Esophagus squamous epithelium (tissue), 5 donors: ENCODE measurements around the gene CEP112. TPM values are rescaled to one million over a fixed set of nuclear protein-coding genes. Genes with fewer than 3 reads are reported as not detected.

Experiments used
- DNase-seq: peaks from one replicate; lab custom pipeline; 2025; lab: John Stamatoyannopoulos, UW
- H3K27ac ChIP-seq, 4 donors: fragments of 200-600 bp; sonication (generic); one replicate each; pipeline ENCODE4 v1.5.1; 2016 to 2019; ENCODE audit warnings: mild to moderate bottlenecking in 1 of 4
- H3K27me3 ChIP-seq, 4 donors: fragments of 200-600 bp; sonication (generic); 1 replicate in 3 of 4; 2 replicates in 1 of 4; pipeline versions ENCODE4 v1.5.1 to v1.6.0; 2017 to 2021; ENCODE audit warnings: antibody characterized with exemption in 1 of 4
- H3K36me3 ChIP-seq, 3 donors: fragments of 200-600 bp; sonication (generic); one replicate each; pipeline ENCODE4 v1.5.1; 2016 to 2019
- H3K4me1 ChIP-seq, 3 donors: fragments of 200-600 bp; sonication (generic); one replicate each; pipeline ENCODE4 v1.5.1; 2017 to 2019
- H3K4me3 ChIP-seq, 4 donors: fragments of 200-600 bp; sonication (generic); 1 replicate in 3 of 4; 2 replicates in 1 of 4; pipeline ENCODE4 v1.5.1; 2016 to 2019; ENCODE audit warnings: mild to moderate bottlenecking in 2 of 4, moderate library complexity in 1 of 4
- H3K9me3 ChIP-seq, 3 donors: fragments of 200-600 bp; sonication (generic); one replicate each; pipeline ENCODE4 v1.5.1; 2016 to 2019
- POLR2A ChIP-seq, 4 donors: fragments of 450-650 bp; IDR thresholded peaks; one replicate each; pipeline ENCODE4 v1.6.1; 2017; ENCODE audit warnings: antibody characterized with exemption in 4 of 4, mild to moderate bottlenecking in 4 of 4, moderate library complexity in 3 of 4
- WGBS, 2 donors: methylation state at CpG; one replicate each; pipeline ENCODE4 v1.1.5; 2018; 5-methylcytosine and 5-hydroxymethylcytosine counted together
- intact Hi-C: fragments of 100-400 bp; cut with DNase I; formaldehyde crosslinking; loops from one replicate; pipeline ENCODE4 v1.15.0; 2022
- total RNA-seq, 4 donors: library from RNA; depleted of rRNA; stranded (reverse); fragments of >200 nt; gene quantifications; one replicate each; pipeline ENCODE4 v1.1.0, GENCODE V29; 2016
- TF ChIP-seq, protein P1 (sequence below), 6 experiments: fragments of 450-650 bp in 4 of 6; fragments of 200-600 bp in 2 of 6; sonication (generic) in 2 of 6; IDR thresholded peaks; one replicate each; pipeline ENCODE4 v1.5.1; 2016 to 2019; ENCODE audit warnings: antibody characterized with exemption in 6 of 6, mild to moderate bottlenecking in 4 of 6, moderate library complexity in 4 of 6
- donor health status: DM: yes; HTN: yes; CAD: no.

The CEP112 gene
- total RNA-seq, 4 donors from 2014 or later = 2.5 to 10.9 (median 6.4) TPM

DNA sequence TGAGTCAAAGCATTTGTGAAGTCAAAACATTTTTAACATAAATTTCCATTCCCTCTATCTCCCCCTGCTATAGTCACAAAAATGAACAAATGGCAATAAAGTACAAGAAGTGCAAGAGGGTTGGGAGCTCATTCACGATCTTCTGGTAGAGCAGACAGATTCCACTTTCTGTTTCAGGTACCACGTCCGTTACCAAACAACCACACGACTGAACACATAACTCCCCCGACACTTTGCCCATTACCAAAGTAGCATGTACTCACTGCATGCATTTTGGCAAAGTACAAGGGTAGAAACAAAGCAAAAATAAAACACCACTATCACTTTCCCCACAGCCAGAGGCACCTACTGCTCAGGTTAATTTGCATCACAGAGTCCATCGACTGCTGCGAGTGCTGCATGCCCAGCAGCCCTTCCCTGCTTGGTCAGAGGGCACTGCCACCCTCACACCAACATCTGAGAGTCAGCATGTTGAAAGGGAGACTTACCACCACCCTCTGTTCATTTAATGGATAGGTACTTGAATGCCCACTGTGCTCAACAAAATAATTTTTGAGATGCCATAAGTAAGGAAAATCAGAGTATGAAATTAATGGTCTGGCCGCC is 480.2 kb downstream of the CEP112 start:
- no peaks in the 10 kb centered on the region for H3K4me1 ChIP-seq
- 83 to 90% methylated on average over 8 of the region's 8 CpGs for WGBS, 2 donors
- H3K36me3 ChIP-seq = no peaks in the 10 kb centered on the region
- no peak overlapping the region for H3K4me3 ChIP-seq
- TF ChIP-seq, protein P1, sequence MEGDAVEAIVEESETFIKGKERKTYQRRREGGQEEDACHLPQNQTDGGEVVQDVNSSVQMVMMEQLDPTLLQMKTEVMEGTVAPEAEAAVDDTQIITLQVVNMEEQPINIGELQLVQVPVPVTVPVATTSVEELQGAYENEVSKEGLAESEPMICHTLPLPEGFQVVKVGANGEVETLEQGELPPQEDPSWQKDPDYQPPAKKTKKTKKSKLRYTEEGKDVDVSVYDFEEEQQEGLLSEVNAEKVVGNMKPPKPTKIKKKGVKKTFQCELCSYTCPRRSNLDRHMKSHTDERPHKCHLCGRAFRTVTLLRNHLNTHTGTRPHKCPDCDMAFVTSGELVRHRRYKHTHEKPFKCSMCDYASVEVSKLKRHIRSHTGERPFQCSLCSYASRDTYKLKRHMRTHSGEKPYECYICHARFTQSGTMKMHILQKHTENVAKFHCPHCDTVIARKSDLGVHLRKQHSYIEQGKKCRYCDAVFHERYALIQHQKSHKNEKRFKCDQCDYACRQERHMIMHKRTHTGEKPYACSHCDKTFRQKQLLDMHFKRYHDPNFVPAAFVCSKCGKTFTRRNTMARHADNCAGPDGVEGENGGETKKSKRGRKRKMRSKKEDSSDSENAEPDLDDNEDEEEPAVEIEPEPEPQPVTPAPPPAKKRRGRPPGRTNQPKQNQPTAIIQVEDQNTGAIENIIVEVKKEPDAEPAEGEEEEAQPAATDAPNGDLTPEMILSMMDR (IDR thresholded peaks at IDR 0.05) = no peak
- no peak for TF ChIP-seq POLR2A (IDR thresholded peaks at IDR 0.05)
- no peaks in the 10 kb centered on the region for H3K9me3 ChIP-seq
- intact Hi-C loops = no loop called here
- no peaks in the 10 kb centered on the region for H3K27me3 ChIP-seq
- H3K27ac ChIP-seq = no peak overlapping the region
- DNase-seq = no peak

DNA sequence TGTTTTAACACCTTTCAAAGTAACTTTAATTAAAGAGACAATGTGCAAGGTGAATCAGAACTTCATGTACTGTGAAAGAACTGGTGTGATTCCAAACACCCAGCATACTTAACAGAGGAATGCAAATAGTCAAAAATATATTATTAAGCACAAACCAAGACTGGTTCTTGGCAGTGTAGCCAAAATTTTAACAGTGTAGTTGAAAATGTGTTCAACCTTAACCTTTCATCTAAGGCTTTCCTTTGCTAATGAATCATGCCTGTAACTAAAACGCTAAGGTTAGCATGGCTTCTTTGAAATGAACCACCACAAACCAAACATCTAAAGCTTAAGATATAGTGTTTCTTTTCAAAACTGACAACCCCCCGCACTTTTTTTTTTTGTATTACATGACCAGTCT is 484.2 kb downstream of the CEP112 start:
- no peak for DNase-seq
- no peaks in the 10 kb centered on the region for H3K27me3 ChIP-seq
- H3K9me3 ChIP-seq = no peaks in the 10 kb centered on the region
- H3K36me3 ChIP-seq = no peaks in the 10 kb centered on the region
- H3K4me3 ChIP-seq = no peak overlapping the region
- 26 to 59% methylated on average over 2 of the region's 2 CpGs for WGBS, 2 donors
- intact Hi-C loops = no loop called here
- H3K27ac ChIP-seq = no peak overlapping the region
- H3K4me1 ChIP-seq = no peaks in the 10 kb centered on the region
- TF ChIP-seq POLR2A (IDR thresholded peaks at IDR 0.05) = no peak
- TF ChIP-seq, protein P1 (IDR thresholded peaks at IDR 0.05) = no peak

GRCh38 chr17:65704731-65705130 is 487.2 kb downstream of the CEP112 start:
- H3K4me3 ChIP-seq = no peak overlapping the region
- H3K36me3 ChIP-seq = no peaks in the 10 kb centered on the region
- no peaks in the 10 kb centered on the region for H3K27me3 ChIP-seq
- no peak overlapping the region for H3K27ac ChIP-seq
- H3K9me3 ChIP-seq = no peaks in the 10 kb centered on the region
- intact Hi-C loops = no loop called here
- TF ChIP-seq, protein P1 (IDR thresholded peaks at IDR 0.05) = no peak
- TF ChIP-seq POLR2A (IDR thresholded peaks at IDR 0.05) = no peak
- H3K4me1 ChIP-seq = no peaks in the 10 kb centered on the region
- DNase-seq = no peak
- 38 to 53% methylated on average over 5 of the region's 5 CpGs for WGBS, 2 donors

GRCh38 chr17:65703891-65704290 is 488.0 kb downstream of the CEP112 start:
- Histone ChIP-seq H3K9me3 (no peaks in the 10 kb centered on the region), H3K36me3 (no peaks in the 10 kb centered on the region), H3K4me3 (no peak overlapping the region), H3K27me3 (no peaks in the 10 kb centered on the region), H3K27ac (no peak overlapping the region), H3K4me1 (no peaks in the 10 kb centered on the region)
- intact Hi-C loops = no loop called here
- TF ChIP-seq, protein P1 (IDR thresholded peaks at IDR 0.05) = no peak
- TF ChIP-seq POLR2A (IDR thresholded peaks at IDR 0.05) = no peak
- DNase-seq = no peak
- WGBS, 2 donors = 74 to 85% methylated on average over 9 of the region's 9 CpGs

DNA sequence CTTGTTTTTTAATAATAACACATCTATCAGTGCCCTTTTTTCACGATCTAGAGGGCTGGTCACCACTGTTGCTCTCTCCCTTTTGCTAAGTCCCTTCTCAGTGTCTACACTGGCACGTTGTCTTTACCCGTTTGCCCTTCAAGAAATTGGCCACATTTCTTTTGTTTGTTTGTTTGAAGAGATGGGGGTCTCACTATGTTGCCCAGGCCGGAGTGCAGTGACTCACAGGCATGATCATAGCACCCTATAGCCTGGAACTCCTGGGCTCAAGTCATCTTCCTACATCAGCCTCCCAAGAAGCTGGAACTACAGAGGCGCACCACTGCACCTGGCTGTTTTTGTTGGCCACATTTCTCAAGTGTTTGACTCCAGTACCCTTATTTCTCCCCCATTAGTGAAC is 492.5 kb downstream of the CEP112 start:
- intact Hi-C loops = no loop called here
- 77 to 89% methylated on average over 5 of the region's 5 CpGs for WGBS, 2 donors
- Histone ChIP-seq H3K36me3 (no peaks in the 10 kb centered on the region), H3K4me1 (no peaks in the 10 kb centered on the region), H3K4me3 (no peak overlapping the region), H3K27me3 (no peaks in the 10 kb centered on the region), H3K9me3 (no peaks in the 10 kb centered on the region), H3K27ac (no peak overlapping the region)
- no peak for TF ChIP-seq POLR2A (IDR thresholded peaks at IDR 0.05)
- TF ChIP-seq, protein P1 (IDR thresholded peaks at IDR 0.05) = no peak
- DNase-seq = no peak
